NCI-H128 (cell line): ENCODE results near the gene ABCC4.

ENCODE experiments used
- DNase-seq: peaks from one replicate; lab custom pipeline; 2025; ENCODE audit not compliant: unreplicated experiment; lab: John Stamatoyannopoulos, UW

The ABCC4 gene

GRCh38 chr13:95056266-95056665 is 245.0 kb downstream of the ABCC4 start:
- DNase-seq, result no peak

DNA sequence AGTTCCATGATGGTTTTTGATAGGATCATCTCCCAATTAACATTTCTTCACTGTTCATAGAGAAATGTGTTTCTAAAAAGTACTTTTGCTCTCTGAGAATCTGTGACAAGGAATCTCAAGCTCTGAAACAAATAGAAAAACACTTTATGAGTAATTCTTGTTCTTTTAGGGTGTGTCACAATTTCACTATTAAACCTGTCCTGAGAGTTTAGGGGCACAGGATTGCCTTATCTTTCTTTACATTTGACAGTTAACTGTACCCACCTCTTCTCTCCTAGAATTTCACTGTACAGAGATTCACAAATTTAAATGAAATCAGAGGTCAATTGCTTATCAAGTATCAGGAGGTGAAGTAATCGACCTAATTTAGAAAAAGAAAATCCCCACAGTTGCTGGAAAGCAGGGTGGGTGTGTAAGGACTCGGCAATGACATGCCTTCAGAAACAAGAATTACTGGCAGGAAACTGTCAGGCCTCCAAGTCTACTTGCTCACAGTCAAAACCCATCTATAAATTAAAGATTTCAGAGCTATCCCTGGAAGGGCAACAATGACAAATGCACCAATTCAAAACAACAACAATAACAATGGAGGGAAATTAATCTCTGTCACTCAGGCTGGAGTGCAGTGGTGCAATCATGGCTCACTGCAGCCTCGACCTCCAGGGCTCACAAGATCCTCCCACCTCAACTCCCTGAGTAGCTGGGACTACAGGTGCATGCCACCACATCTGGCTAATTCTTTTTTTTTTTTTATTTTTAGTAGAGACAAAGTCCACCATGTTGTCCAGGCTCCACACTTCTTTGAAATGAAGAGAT is 250.2 kb downstream of the ABCC4 start:
- no peak for DNase-seq

- DNase-seq, result no peak
Measured at GRCh38 chr13:95049772-95050171, 251.5 kb downstream of the ABCC4 start.

GRCh38 chr13:95044452-95045205 is 256.6 kb downstream of the ABCC4 start:
- DNase-seq, result no peak

DNA sequence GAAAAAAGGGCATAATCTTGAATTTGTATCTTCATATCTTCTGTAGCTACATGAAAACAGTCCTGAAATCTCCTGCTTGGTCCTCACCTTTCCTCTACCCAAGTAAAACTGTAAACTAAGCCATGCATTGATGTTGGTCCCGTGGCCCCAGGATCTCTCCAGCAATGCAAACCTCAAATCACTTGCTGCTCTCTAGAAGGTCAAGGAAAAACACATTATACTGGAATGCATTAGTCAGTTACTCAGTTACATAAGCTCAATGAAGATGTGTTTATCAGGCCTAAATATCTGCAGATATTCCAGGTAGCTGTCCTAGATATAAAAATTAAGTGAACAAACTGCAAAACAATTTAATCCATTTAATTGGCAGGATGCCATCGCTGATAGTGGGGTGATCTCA is 261.8 kb downstream of the ABCC4 start:
- no peak for DNase-seq

GRCh38 chr13:95038949-95039348 is 262.3 kb downstream of the ABCC4 start:
- DNase-seq, result no peak

- DNase-seq, result no peak
Measured at GRCh38 chr13:95035311-95036109, 265.7 kb downstream of the ABCC4 start.

DNA sequence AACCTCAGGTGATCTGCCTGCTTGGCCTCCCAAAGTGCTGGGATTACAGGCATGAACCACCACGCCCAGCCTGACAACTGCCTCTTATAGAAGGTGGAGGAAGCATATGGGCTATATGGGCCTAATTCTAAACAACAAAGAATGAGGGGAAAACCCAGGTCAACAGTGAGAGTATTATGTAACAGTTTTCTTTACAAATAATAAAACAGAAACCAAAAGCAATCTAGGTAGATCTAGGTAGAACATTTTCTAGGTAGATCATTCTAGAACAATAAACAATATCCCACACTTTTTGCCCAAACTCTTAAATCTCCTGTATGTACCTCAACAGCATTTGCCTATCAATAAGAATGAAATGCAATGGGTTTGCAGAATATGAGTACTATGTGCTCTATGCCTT is 267.4 kb downstream of the ABCC4 start:
- DNase-seq, result no peak

DNA sequence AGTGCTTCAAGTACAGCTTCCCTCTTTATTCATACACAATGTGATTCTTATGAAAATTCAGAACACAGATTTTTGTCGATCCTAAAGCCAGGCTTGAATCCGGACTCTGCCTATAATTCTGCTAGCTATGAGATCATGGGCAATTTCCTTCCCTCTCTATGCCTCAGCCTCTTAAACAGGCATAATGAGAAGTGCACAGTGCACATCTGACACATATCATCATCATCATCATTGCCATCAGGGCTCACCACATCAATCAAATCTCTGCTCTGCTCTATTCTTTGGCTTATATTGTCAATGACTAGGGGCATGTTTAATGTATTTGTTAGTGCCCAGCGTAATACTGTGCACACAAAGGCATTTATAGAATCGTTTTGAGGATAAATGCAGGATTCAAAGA is 269.1 kb downstream of the ABCC4 start:
- no peak for DNase-seq

DNA sequence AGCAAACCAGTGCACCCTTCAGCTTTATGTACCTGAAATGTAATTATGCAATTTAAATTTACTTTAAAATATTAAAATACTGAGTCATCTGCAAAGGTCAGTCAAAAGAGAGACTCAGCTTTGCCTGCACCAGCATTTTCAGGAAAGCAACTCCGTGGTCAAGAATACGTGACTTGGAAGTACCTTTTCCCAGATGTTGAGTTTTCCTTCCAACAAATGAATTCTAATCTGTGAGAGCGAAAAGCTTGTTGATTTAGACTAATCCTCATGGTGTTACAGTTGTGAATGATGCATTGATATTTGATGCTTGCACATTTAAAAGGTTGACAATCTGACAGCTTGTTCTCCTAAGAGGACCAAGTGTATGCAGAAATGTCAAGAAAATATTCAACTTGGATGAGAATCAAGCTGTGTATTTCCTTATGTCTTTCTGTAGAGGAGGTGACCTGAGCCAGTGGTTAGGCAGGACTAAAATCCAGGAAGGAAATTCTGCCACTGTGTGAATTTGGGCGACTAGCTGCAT is 270.4 kb downstream of the ABCC4 start:
- DNase-seq, result no peak

GRCh38 chr13:95027638-95028037 is 273.6 kb downstream of the ABCC4 start:
- DNase-seq, result no peak

- DNase-seq, result no peak
Measured at GRCh38 chr13:95025116-95025515, 276.1 kb downstream of the ABCC4 start.

- peak; percentile 14 for DNase-seq
Measured at GRCh38 chr13:95023405-95023804, 277.8 kb downstream of the ABCC4 start.

DNA sequence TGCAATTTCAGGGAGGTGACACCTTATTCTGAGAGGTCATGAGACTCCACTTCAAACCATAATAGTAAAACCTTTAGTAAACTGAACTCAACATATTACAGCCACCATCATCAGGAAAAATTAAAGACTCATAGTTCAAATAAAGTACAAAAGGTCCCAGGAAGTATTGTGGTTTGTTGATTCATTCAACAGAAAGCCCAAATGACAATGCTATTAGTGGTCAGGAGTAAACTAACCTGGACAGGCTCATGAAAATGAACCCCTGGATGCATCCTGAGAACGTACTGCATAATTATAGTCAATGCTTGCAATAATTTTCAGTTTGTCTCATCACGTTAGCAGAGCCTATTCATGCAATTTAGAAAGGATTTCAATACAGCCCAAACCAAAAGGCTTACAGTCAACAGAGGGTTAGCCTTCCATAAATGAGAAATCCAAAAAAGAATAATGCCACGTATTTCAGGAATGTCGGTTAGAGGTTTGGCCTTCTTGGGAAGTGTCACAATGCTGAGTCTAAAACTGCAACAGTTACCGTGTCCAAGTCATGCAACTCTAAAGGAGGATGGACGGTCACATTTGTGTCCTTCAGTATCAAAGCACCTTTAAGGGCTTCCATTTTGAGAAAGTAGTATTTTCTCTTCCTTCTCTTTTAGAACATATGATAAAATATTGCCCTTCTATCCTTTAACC is 280.8 kb downstream of the ABCC4 start:
- no peak for DNase-seq

GRCh38 chr13:95019886-95020285 is 281.4 kb downstream of the ABCC4 start:
- no peak for DNase-seq

DNA sequence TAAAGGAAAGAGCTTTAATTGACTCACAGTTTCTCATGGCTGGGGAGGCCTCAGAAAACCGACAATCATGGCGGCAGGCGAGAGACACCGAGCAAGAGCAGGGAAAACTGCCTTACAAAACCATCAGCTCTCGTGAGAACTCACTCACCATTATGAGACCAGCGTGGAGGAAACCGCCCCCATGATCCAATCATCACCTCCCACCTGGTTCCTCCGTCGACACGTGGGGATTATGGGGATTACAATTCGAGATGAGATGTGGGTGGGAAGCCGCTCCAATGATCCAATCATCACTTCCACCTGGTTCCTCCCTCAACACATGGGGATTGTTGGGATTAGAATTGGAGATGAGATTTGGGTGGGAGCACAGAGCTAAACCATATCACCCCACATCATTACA is 293.9 kb downstream of the ABCC4 start:
- no peak for DNase-seq

- DNase-seq, result no peak
Measured at GRCh38 chr13:95005300-95005699, 296.0 kb downstream of the ABCC4 start.

DNA sequence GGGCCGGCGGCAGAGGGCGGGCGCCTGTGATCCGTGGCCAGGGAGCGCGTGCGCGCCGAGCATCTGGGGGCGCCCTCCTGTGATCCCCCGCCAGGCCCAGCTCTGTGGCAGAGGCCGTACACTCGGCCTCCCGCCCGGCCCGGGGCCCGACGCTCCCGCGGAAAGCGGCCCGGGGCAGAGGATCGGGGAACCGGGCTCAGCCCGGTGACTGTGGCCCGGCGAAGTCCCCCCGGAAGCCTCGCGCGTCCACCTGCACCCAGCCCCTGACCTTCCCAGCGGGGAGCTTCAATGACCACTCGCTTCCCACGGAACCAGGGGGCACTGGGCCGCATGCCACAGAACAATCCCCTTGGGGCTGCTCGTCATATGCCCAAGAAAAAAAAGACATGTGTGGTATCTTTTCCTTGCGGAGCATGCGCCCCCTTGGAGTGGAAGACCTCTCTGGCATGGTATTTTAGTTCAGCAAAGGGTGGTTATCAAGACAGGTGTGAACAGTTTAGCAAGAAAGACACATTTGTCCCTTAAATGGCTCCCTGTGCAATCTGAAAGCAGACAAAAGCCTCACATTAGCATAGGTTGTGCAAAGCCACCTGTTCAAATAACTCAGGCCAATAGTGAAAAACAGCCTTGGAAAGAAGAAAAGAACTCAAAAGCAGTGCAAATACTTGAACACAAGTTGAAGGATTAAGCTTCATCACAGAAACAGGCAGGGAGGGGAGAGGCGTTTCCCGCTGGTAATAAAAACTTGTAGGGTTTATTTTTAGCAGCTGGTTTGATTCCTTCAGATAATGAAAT is 298.0 kb downstream of the ABCC4 start:
- DNase-seq, result no peak

DNA sequence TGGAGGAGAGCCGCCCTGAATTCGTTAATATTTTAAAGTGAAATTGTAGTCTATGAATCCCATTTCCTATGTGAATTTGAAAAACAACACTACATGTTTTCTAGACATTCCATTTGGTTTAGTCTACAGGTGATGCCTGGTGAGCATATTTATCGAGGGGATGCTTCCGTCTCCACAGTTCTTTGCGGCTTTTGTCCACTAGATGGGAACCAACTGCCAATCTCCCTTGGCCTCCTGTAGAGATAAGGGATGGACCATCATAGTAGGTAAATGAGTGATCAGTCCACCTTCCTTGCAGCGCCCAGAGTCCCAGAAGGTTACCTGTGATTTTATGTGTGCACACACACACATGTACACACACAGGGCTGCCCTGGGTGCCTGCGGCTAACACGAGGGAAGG is 299.1 kb downstream of the ABCC4 start:
- no peak for DNase-seq

- no peak for DNase-seq
Measured at GRCh38 chr13:94999871-95000270, 301.4 kb downstream of the ABCC4 start.
